ENCODE measurements around the gene KLHL42.

DNA sequence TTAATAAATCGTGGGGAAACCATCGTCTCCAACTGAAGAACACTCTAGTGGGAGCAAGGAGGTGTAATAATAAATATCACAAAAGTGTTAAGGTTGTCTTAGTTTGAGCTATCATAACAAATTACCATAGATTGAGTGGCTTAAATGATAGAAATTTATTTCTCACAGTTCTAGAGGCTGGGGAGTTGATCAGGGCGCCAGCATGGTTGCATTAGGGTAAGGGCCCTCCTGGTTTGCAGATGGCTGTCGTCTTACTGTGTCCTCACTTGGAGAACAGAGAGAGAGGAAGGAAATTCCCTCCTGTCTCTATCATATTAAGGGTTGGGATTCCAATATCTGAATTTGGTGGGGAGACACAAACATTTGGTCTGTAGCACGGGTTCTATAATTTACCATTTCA lies 36.4 kb upstream of the KLHL42 start:
- no peak for TF ChIP-seq FOXJ3 (CRISPR knock-in tag; IDR thresholded peaks at IDR 0.05; ENCODE audit: borderline replicate concordance)
- TF ChIP-seq, protein P1, sequence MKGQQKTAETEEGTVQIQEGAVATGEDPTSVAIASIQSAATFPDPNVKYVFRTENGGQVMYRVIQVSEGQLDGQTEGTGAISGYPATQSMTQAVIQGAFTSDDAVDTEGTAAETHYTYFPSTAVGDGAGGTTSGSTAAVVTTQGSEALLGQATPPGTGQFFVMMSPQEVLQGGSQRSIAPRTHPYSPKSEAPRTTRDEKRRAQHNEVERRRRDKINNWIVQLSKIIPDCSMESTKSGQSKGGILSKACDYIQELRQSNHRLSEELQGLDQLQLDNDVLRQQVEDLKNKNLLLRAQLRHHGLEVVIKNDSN (CRISPR knock-in tag; IDR thresholded peaks at IDR 0.05) = no peak
- TF ChIP-seq, protein P2, sequence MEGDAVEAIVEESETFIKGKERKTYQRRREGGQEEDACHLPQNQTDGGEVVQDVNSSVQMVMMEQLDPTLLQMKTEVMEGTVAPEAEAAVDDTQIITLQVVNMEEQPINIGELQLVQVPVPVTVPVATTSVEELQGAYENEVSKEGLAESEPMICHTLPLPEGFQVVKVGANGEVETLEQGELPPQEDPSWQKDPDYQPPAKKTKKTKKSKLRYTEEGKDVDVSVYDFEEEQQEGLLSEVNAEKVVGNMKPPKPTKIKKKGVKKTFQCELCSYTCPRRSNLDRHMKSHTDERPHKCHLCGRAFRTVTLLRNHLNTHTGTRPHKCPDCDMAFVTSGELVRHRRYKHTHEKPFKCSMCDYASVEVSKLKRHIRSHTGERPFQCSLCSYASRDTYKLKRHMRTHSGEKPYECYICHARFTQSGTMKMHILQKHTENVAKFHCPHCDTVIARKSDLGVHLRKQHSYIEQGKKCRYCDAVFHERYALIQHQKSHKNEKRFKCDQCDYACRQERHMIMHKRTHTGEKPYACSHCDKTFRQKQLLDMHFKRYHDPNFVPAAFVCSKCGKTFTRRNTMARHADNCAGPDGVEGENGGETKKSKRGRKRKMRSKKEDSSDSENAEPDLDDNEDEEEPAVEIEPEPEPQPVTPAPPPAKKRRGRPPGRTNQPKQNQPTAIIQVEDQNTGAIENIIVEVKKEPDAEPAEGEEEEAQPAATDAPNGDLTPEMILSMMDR (IDR thresholded peaks at IDR 0.05) = no peak
- TF ChIP-seq GTF2I (CRISPR knock-in tag; conservative IDR thresholded peaks at IDR 0.05) = no peak
- TF ChIP-seq, protein P3, sequence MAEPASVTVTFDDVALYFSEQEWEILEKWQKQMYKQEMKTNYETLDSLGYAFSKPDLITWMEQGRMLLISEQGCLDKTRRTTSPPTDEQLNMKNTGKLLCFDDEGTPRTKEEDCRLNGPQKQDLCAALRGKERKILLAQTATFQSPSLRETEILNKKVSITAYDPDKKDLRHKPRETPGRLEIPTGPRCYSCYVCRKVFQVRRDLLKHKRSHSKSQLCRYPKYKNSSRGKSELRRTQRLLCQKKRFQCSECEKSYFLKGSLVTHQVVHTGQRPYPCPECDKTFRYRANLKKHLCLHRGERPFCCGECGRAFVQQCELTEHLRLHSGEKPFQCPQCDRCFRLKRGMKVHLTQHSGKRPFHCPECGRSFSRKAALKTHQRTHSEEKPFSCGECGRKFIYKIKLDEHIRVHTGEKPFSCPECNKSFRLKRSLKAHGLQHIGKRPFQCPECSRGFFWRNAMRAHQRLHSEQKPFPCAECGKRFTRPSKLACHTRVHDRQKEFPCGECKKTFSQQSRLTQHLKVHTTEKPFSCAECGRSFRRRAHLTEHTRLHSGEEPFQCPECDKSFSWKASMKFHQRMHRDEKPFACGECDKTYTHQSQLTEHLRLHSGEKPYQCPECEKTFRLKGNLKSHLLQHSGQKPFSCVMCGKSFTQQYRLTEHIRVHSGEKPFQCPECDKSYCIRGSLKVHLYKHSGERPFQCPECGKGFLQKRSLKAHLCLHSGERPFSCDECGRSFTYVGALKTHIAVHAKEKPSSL (CRISPR knock-in tag; conservative IDR thresholded peaks at IDR 0.05) = no peak
